Measurements from ENCODE around the gene PRPS1L1.

DNA sequence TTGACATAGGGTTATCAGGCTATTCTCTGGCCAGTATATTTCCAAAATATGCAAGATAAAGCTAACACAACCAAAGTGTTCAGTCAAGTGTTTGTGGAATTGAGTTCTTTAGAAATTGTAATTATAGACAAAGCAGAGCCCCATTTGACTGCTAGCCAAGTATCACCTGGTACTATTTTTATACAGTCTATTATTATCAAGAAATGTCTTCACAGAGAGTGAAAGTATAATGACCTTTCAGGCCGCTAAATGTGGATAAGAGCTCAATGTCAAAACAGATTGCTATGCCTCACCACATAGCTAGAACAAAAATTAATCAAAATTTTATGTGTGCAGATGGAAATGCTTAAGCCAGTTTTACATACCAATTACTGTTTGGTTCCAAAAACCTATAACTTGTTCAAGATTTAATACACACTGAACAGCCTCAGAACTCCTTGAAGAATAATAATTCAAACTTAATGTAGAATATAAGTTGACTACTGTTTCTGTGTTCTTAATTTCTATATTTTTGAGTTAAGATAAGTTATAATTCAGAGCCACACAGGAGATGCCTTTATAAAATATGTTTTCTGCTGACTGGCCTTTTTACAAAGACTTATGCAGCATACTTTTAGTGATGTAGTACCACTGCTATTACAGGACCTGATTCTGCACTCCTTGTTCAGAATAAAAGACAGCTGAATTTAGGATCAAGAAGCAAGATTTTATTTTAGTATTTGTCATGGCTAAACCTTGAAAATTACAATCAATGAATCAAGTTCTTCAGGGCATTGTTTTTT, 31.0 kb downstream of the PRPS1L1 start:
- TF ChIP-seq KDM5A (IDR thresholded peaks at IDR 0.05; ENCODE audit: low read length): no peak
- TF ChIP-seq, protein P1, sequence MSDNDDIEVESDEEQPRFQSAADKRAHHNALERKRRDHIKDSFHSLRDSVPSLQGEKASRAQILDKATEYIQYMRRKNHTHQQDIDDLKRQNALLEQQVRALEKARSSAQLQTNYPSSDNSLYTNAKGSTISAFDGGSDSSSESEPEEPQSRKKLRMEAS (IDR thresholded peaks at IDR 0.05): no peak
- TF ChIP-seq CREB1 (IDR thresholded peaks at IDR 0.05): no peak
- no peak for TF ChIP-seq POLR2A (IDR thresholded peaks at IDR 0.05; ENCODE audit: control extremely low read depth in 1 of 2, low read depth in 2 of 2, low read length in 2 of 2)
- TF ChIP-seq, protein P2, sequence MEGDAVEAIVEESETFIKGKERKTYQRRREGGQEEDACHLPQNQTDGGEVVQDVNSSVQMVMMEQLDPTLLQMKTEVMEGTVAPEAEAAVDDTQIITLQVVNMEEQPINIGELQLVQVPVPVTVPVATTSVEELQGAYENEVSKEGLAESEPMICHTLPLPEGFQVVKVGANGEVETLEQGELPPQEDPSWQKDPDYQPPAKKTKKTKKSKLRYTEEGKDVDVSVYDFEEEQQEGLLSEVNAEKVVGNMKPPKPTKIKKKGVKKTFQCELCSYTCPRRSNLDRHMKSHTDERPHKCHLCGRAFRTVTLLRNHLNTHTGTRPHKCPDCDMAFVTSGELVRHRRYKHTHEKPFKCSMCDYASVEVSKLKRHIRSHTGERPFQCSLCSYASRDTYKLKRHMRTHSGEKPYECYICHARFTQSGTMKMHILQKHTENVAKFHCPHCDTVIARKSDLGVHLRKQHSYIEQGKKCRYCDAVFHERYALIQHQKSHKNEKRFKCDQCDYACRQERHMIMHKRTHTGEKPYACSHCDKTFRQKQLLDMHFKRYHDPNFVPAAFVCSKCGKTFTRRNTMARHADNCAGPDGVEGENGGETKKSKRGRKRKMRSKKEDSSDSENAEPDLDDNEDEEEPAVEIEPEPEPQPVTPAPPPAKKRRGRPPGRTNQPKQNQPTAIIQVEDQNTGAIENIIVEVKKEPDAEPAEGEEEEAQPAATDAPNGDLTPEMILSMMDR (IDR thresholded peaks at IDR 0.05; ENCODE audit: control extremely low read depth in 1 of 3, insufficient read depth in 1 of 3, low read depth in 1 of 3, low read length in 3 of 3): no peak
- TF ChIP-seq EGR1 (IDR thresholded peaks at IDR 0.05; ENCODE audit: borderline replicate concordance, low read depth, low read length): no peak
- TF ChIP-seq BRCA1 (IDR thresholded peaks at IDR 0.05; ENCODE audit: low read depth, low read length): no peak
- TF ChIP-seq POU5F1 (IDR thresholded peaks at IDR 0.05; ENCODE audit: low read depth, low read length): no peak
- TF ChIP-seq RNF2 (IDR thresholded peaks at IDR 0.05; ENCODE audit: borderline replicate concordance, low read depth, low read length, missing control alignments, poor library complexity, severe bottlenecking): no peak
- TF ChIP-seq POLR2AphosphoS5 (IDR thresholded peaks at IDR 0.05; ENCODE audit: low read depth, low read length): no peak
- TF ChIP-seq JUND (IDR thresholded peaks at IDR 0.05; ENCODE audit: low read length): no peak
- TF ChIP-seq SIX5 (IDR thresholded peaks at IDR 0.05; ENCODE audit: low read depth, low read length): no peak
